SK-N-SH (cell line): Measurements from ENCODE around the gene ELOVL6. TPM values are rescaled to one million over a fixed set of nuclear protein-coding genes. Genes with fewer than 3 reads are reported as not detected.

Experiments used
- CTCF ChIA-PET: fragments of 300-600, 350-600 bp; formaldehyde crosslinking; extraction: SDS; loops from one replicate; lab custom pipeline; 2021; lab: Yijun Ruan, JAX
- POLR2A ChIA-PET: fragments of 350-600 bp; sonication (Branson Sonifier 250); formaldehyde crosslinking; extraction: SDS; loops from one replicate; lab custom pipeline; 2020; ENCODE audit warnings: antibody characterized with exemption, inconsistent platforms; lab: Yijun Ruan, JAX
- DNase-seq: peaks from one replicate; pipeline ENCODE4 v3.0.0; 2012
- H2AFZ ChIP-seq: fragments of 200-600 bp; sonication (generic); 2 replicates; pipeline ENCODE4 v1.8.1; 2016; ENCODE audit warnings: antibody characterized with exemption, mild to moderate bottlenecking, low read depth
- H3F3A ChIP-seq: fragments of 200-600 bp; sonication (generic); replicated peaks from 2 replicates; pipeline ENCODE3; 2016; ENCODE audit warnings: antibody characterized with exemption, mild to moderate bottlenecking; ENCODE audit not compliant: insufficient read depth
- H3K27ac ChIP-seq, 2 experiments: fragments of 200-500 bp in 1 of 2; fragments of 200-600 bp in 1 of 2; sonication (Bioruptor generic) in 1 of 2; sonication (generic), shearing (Covaris generic) in 1 of 2; 2 replicates each; pipeline versions ENCODE4 v1.5.1 to v1.6.1; 2014 to 2016; ENCODE audit warnings: low read depth in 2 of 2, inconsistent platforms in 1 of 2, low read length in 1 of 2, mild to moderate bottlenecking in 1 of 2, mixed read lengths in 1 of 2
- H3K27me3 ChIP-seq: fragments of 200-600 bp; sonication (generic), shearing (Covaris generic); 2 replicates; pipeline ENCODE4 v1.6.1; 2016; ENCODE audit warnings: mixed run types; ENCODE audit not compliant: insufficient read depth
- H3K36me3 ChIP-seq, 2 experiments: fragments of 200-500 bp in 1 of 2; fragments of 200-600 bp in 1 of 2; sonication (Bioruptor generic) in 1 of 2; sonication (generic) in 1 of 2; replicated peaks in 1 of 2; 2 replicates each; pipeline versions ENCODE3 to v1.5.1; 2014 to 2016; ENCODE audit warnings: low read length in 1 of 2, mild to moderate bottlenecking in 1 of 2; ENCODE audit not compliant: insufficient read depth in 2 of 2, control insufficient read depth in 1 of 2
- H3K4me1 ChIP-seq, 2 experiments: fragments of 200-500 bp in 1 of 2; fragments of 200-600 bp in 1 of 2; sonication (Bioruptor generic) in 1 of 2; sonication (generic), shearing (Covaris generic) in 1 of 2; 2 replicates each; pipeline versions ENCODE4 v1.5.1 to v1.6.1; 2014 to 2016; ENCODE audit warnings: low read depth in 1 of 2, low read length in 1 of 2, mixed run types in 1 of 2; ENCODE audit not compliant: insufficient read depth in 2 of 2, control insufficient read depth in 1 of 2
- H3K4me2 ChIP-seq: fragments of 200-600 bp; sonication (generic), shearing (Covaris generic); 2 replicates; pipeline ENCODE4 v1.6.1; 2017; ENCODE audit warnings: mixed run types
- H3K4me3 ChIP-seq, 2 experiments: fragments of 200-500 bp in 1 of 2; fragments of 200-600 bp in 1 of 2; sonication (Bioruptor generic) in 1 of 2; sonication (generic), shearing (Covaris generic) in 1 of 2; 2 replicates each; pipeline versions ENCODE4 v1.5.1 to v1.8.1; 2014 to 2016; ENCODE audit warnings: low read depth in 2 of 2, inconsistent platforms in 1 of 2, low read length in 1 of 2, mild to moderate bottlenecking in 1 of 2, mixed read lengths in 1 of 2, moderate library complexity in 1 of 2
- H3K79me2 ChIP-seq: fragments of 200-600 bp; sonication (generic); 2 replicates; pipeline ENCODE4 v1.8.1; 2017; ENCODE audit warnings: mild to moderate bottlenecking; ENCODE audit not compliant: insufficient read depth
- H3K9ac ChIP-seq: fragments of 200-600 bp; sonication (generic); 2 replicates; pipeline ENCODE4 v1.6.1; 2017; ENCODE audit warnings: mixed run types
- H3K9me2 ChIP-seq: fragments of 200-600 bp; sonication (generic); 2 replicates; pipeline ENCODE4 v1.6.1; 2017; ENCODE audit warnings: mixed run types
- H3K9me3 ChIP-seq: fragments of 200-600 bp; sonication (generic); 2 replicates; pipeline ENCODE4 v1.6.1; 2017; ENCODE audit warnings: mixed run types, mild to moderate bottlenecking, moderate library complexity
- H4K20me1 ChIP-seq: fragments of 200-600 bp; sonication (generic); 2 replicates; pipeline ENCODE4 v1.6.1; 2017; ENCODE audit warnings: mild to moderate bottlenecking, mixed run types; ENCODE audit not compliant: insufficient read depth
- CHD2 ChIP-seq: fragments of 150-350 bp; IDR thresholded peaks from 2 replicates; pipeline ENCODE4 v1.6.1; 2018; ENCODE audit warnings: low read length; ENCODE audit not compliant: partially characterized antibody
- ELF1 ChIP-seq: IDR thresholded peaks from 2 replicates; pipeline ENCODE4 v1.4.0; 2012
- FOSL2 ChIP-seq: IDR thresholded peaks from 2 replicates; pipeline ENCODE4 v1.4.0; 2012; ENCODE audit warnings: low read depth, mild to moderate bottlenecking, moderate library complexity, borderline replicate concordance
- FOXM1 ChIP-seq: IDR thresholded peaks from 2 replicates; pipeline ENCODE4 v1.4.0; 2012; ENCODE audit warnings: low read depth, mild to moderate bottlenecking
- GABPA ChIP-seq: IDR thresholded peaks from 2 replicates; pipeline ENCODE4 v1.4.0; 2012; ENCODE audit warnings: low read depth, mild to moderate bottlenecking
- GATA2 ChIP-seq: sonication (generic); formaldehyde crosslinking; IDR thresholded peaks from 2 replicates; pipeline ENCODE4 v1.5.0; 2020; ENCODE audit warnings: mild to moderate bottlenecking, missing genetic modification reagents
- NFIC ChIP-seq: IDR thresholded peaks from 2 replicates; pipeline ENCODE4 v1.4.0; 2012; ENCODE audit warnings: borderline replicate concordance
- NRF1 ChIP-seq: IDR thresholded peaks from 2 replicates; pipeline ENCODE4 v1.6.1; 2012; ENCODE audit warnings: low read depth, mild to moderate bottlenecking, low read length
- POLR2AphosphoS5 ChIP-seq: IDR thresholded peaks from 2 replicates; pipeline ENCODE4 v1.6.1; 2012; ENCODE audit warnings: low read depth, low read length
- RCOR1 ChIP-seq: fragments of 150-350 bp; IDR thresholded peaks from 2 replicates; pipeline ENCODE4 v1.6.1; 2017; ENCODE audit warnings: antibody characterized with exemption, low read length
- RFX5 ChIP-seq: IDR thresholded peaks from 2 replicates; pipeline ENCODE4 v1.6.1; 2012; ENCODE audit warnings: mild to moderate bottlenecking, improper control_type of control experiment, low read length
- SIN3A ChIP-seq: IDR thresholded peaks from 2 replicates; pipeline ENCODE4 v1.6.1; 2012; ENCODE audit warnings: low read depth, mild to moderate bottlenecking, low read length, moderate library complexity, borderline replicate concordance
- SMC3 ChIP-seq: IDR thresholded peaks from 2 replicates; pipeline ENCODE4 v1.6.1; 2012; ENCODE audit warnings: low read depth, low read length, improper control_type of control experiment
- YY1 ChIP-seq: IDR thresholded peaks from 2 replicates; pipeline ENCODE4 v1.4.0; 2012; ENCODE audit warnings: low read depth, mild to moderate bottlenecking
- WGBS: methylation state at CpG from one replicate; pipeline ENCODE4 v1.1.6; 2017; ENCODE audit warnings: low lambda C conversion rate; 5-methylcytosine and 5-hydroxymethylcytosine counted together
- polyA plus RNA-seq, 3 experiments: library from polyadenylated mRNA; depleted of rRNA; stranded (reverse); fragments of >200 nt; gene quantifications; 2 replicates each; pipeline ENCODE4 v1.2.3, GENCODE V29; 2012
- TF ChIP-seq, protein P1 (sequence below): IDR thresholded peaks from 2 replicates; pipeline ENCODE4 v1.6.1; 2012; ENCODE audit warnings: mild to moderate bottlenecking, low read depth, low read length, moderate library complexity
- TF ChIP-seq, protein P2 (sequence below): fragments of 150-350 bp; IDR thresholded peaks from 2 replicates; pipeline ENCODE4 v1.6.1; 2016; ENCODE audit warnings: mild to moderate bottlenecking, low read depth, low read length
- TF ChIP-seq, protein P3 (sequence below): IDR thresholded peaks from 2 replicates; pipeline ENCODE4 v1.4.0; 2012; ENCODE audit warnings: low read depth, borderline replicate concordance
- TF ChIP-seq, protein P4 (sequence below): IDR thresholded peaks from 2 replicates; pipeline ENCODE4 v1.4.0; 2012; ENCODE audit warnings: low read depth, borderline replicate concordance

Gene ELOVL6
- polyA plus RNA-seq, 1 of the 3 experiments (the other 2 are of a cell fraction), result 9.0 TPM

DNA sequence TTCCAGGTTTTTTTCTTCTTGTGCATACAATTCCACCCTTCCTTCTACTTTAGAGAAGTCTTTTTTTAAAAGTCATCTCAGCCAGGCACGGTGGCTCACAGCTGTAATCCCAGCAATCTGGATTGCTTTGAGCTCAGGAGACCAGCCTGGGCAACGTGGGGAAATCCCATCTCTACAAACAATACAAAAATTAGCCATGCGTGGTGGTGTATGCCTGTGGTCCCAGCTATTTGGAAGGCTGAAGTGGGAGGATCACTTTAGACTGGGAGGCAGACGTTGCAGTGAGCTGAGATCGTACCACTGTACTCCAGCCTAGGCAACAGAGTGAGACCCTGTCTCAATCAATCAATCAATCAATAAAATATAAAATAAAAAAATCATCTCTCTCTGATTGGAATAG is 14.8 kb downstream of the ELOVL6 start:
- Histone ChIP-seq H3K27me3 (no peaks in the 10 kb centered on the region), H3K4me2 (no peak overlapping the region), H3K9me2 (no peaks in the 10 kb centered on the region), H3K4me3 (no peak overlapping the region), H3K36me3 (peaks cover 0 to 3% of the 10 kb centered on the region in 2 experiments), H3K9me3 (no peaks in the 10 kb centered on the region), H4K20me1 (no peaks in the 10 kb centered on the region), H3K79me2 (no peaks in the 10 kb centered on the region), H3F3A (peaks cover 3% of the 10 kb centered on the region), H3K4me1 (peaks cover 0 to 24% of the 10 kb centered on the region in 2 experiments; a peak in 3 of 4 replicates), H2AFZ (no peak overlapping the region), H3K27ac (no peak overlapping the region), H3K9ac (no peak overlapping the region)
- 97% methylated on average over 5 of the region's 5 CpGs for WGBS
- POLR2A ChIA-PET, result no interaction called here
- no peak for TF ChIP-seq NFIC
- no peak for TF ChIP-seq CHD2
- TF ChIP-seq RCOR1, result no peak
- no peak for TF ChIP-seq SMC3
- no peak for TF ChIP-seq ELF1
- TF ChIP-seq, protein P1, sequence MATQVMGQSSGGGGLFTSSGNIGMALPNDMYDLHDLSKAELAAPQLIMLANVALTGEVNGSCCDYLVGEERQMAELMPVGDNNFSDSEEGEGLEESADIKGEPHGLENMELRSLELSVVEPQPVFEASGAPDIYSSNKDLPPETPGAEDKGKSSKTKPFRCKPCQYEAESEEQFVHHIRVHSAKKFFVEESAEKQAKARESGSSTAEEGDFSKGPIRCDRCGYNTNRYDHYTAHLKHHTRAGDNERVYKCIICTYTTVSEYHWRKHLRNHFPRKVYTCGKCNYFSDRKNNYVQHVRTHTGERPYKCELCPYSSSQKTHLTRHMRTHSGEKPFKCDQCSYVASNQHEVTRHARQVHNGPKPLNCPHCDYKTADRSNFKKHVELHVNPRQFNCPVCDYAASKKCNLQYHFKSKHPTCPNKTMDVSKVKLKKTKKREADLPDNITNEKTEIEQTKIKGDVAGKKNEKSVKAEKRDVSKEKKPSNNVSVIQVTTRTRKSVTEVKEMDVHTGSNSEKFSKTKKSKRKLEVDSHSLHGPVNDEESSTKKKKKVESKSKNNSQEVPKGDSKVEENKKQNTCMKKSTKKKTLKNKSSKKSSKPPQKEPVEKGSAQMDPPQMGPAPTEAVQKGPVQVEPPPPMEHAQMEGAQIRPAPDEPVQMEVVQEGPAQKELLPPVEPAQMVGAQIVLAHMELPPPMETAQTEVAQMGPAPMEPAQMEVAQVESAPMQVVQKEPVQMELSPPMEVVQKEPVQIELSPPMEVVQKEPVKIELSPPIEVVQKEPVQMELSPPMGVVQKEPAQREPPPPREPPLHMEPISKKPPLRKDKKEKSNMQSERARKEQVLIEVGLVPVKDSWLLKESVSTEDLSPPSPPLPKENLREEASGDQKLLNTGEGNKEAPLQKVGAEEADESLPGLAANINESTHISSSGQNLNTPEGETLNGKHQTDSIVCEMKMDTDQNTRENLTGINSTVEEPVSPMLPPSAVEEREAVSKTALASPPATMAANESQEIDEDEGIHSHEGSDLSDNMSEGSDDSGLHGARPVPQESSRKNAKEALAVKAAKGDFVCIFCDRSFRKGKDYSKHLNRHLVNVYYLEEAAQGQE, result no peak
- TF ChIP-seq, protein P2, sequence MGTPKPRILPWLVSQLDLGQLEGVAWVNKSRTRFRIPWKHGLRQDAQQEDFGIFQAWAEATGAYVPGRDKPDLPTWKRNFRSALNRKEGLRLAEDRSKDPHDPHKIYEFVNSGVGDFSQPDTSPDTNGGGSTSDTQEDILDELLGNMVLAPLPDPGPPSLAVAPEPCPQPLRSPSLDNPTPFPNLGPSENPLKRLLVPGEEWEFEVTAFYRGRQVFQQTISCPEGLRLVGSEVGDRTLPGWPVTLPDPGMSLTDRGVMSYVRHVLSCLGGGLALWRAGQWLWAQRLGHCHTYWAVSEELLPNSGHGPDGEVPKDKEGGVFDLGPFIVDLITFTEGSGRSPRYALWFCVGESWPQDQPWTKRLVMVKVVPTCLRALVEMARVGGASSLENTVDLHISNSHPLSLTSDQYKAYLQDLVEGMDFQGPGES, result no peak
- TF ChIP-seq GABPA, result no peak
- no peak for TF ChIP-seq SIN3A
- TF ChIP-seq YY1, result no peak
- TF ChIP-seq, protein P3, sequence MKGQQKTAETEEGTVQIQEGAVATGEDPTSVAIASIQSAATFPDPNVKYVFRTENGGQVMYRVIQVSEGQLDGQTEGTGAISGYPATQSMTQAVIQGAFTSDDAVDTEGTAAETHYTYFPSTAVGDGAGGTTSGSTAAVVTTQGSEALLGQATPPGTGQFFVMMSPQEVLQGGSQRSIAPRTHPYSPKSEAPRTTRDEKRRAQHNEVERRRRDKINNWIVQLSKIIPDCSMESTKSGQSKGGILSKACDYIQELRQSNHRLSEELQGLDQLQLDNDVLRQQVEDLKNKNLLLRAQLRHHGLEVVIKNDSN, result no peak
- TF ChIP-seq RFX5, result no peak
- no peak for TF ChIP-seq POLR2AphosphoS5
- no peak for TF ChIP-seq NRF1
- TF ChIP-seq FOSL2, result no peak
- TF ChIP-seq FOXM1, result no peak
- no peak for TF ChIP-seq GATA2 (CRISPR knock-in tag)
- TF ChIP-seq, protein P4, sequence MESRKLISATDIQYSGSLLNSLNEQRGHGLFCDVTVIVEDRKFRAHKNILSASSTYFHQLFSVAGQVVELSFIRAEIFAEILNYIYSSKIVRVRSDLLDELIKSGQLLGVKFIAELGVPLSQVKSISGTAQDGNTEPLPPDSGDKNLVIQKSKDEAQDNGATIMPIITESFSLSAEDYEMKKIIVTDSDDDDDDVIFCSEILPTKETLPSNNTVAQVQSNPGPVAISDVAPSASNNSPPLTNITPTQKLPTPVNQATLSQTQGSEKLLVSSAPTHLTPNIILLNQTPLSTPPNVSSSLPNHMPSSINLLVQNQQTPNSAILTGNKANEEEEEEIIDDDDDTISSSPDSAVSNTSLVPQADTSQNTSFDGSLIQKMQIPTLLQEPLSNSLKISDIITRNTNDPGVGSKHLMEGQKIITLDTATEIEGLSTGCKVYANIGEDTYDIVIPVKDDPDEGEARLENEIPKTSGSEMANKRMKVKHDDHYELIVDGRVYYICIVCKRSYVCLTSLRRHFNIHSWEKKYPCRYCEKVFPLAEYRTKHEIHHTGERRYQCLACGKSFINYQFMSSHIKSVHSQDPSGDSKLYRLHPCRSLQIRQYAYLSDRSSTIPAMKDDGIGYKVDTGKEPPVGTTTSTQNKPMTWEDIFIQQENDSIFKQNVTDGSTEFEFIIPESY, result no peak
- CTCF ChIA-PET, result interaction anchor here (1.0 to 1.1 kb wide), 2 partner anchors 13 to 15 kb away, joined by 3 to 4 read pairs; partner anchors contain the start of gene ELOVL6
- no peak for DNase-seq
